ENCODE results near the gene KLHL29. TPM values are rescaled to one million over a fixed set of nuclear protein-coding genes. Genes with fewer than 3 reads are reported as not detected.

KLHL29 gene
- total and polyA plus RNA-seq, 2 experiments from 2014 or later: 1.5 to 6.5 TPM

DNA sequence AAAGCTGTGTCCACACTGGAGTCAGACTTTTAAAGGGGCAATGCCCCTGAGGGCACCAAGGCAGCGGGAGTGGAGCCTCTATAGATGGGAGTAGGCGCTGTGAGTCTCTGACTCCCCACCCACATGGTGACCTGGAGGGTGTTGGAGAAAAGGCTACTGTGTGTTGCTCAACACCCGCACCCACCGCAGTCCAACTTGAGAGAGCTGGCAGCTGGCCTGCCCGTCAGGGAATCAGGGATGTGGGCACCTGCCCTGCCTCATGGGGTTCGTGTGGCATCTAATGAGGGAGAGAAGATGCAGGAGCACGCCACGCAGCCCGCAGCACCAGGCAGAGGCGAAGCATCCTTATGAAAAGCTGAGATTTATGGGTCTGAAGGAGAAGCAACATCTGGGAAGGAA, 84.2 kb downstream of the KLHL29 start:
- Mint-ChIP-seq H3K27ac (no peak overlapping the region), H3K27me3 (ENCODE audit: insufficient read depth, low read depth, poor library complexity) (peaks cover 9% of the 10 kb centered on the region)
- H3K4me3 ChIP-seq: no peak overlapping the region

More for the DNA sequence above, 84.2 kb downstream of the KLHL29 start:
- Histone ChIP-seq H3K9me2 (ENCODE audit: insufficient read depth) (no peaks in the 10 kb centered on the region), H3K27me3 (ENCODE audit: insufficient read depth) (peaks cover 15% of the 10 kb centered on the region), H3K36me3 (ENCODE audit: insufficient read depth) (no peaks in the 10 kb centered on the region; the same call in 1 of the 2 replicates), H3K27ac (ENCODE audit: low read depth) (no peak overlapping the region), H3K4me1 (ENCODE audit: insufficient read depth) (peaks cover 2% of the 10 kb centered on the region), H4K20me1 (replicated peaks; ENCODE audit: insufficient read depth) (no peaks in the 10 kb centered on the region; the same call in 1 of the 2 replicates), H3F3A (replicated peaks; ENCODE audit: low read depth) (no peaks in the 10 kb centered on the region), H3K4me2 (no peak overlapping the region), H3K79me2 (replicated peaks; ENCODE audit: insufficient read depth) (no peaks in the 10 kb centered on the region), H2AFZ (no peak overlapping the region)
- TF ChIP-seq EZH2 (IDR thresholded peaks at IDR 0.05; ENCODE audit: low read depth, unreplicated experiment) (no peak), STAT1 (IDR thresholded peaks at IDR 0.05; ENCODE audit: unreplicated experiment) (no peak), POLR2AphosphoS5 (IDR thresholded peaks at IDR 0.05; ENCODE audit: low read depth) (no peak), ZNF462 (CRISPR knock-in tag; IDR thresholded peaks at IDR 0.05) (no peak), JUNB (IDR thresholded peaks at IDR 0.05; ENCODE audit: unreplicated experiment) (no peak), CREB1 (CRISPR knock-in tag; IDR thresholded peaks at IDR 0.05; ENCODE audit: low read depth) (no peak), ZNF114 (CRISPR knock-in tag; IDR thresholded peaks at IDR 0.05) (no peak), REST (IDR thresholded peaks at IDR 0.05; ENCODE audit: unreplicated experiment) (no peak), CTCF (conservative IDR thresholded peaks at IDR 0.05; ENCODE audit: low read depth in 2 of 2) (no peak)
- TF ChIP-seq, protein P1, sequence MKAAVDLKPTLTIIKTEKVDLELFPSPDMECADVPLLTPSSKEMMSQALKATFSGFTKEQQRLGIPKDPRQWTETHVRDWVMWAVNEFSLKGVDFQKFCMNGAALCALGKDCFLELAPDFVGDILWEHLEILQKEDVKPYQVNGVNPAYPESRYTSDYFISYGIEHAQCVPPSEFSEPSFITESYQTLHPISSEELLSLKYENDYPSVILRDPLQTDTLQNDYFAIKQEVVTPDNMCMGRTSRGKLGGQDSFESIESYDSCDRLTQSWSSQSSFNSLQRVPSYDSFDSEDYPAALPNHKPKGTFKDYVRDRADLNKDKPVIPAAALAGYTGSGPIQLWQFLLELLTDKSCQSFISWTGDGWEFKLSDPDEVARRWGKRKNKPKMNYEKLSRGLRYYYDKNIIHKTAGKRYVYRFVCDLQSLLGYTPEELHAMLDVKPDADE (IDR thresholded peaks at IDR 0.05): no peak
- no peak overlapping the region for H3K4me3 Mint-ChIP-seq
- DNase-seq (ENCODE audit: low spot score) (no peak), ATAC-seq (no peak)
- H3K4me1 Mint-ChIP-seq: peaks cover 3% of the 10 kb centered on the region; the same call in 1 of the 3 replicates
- no peaks in the 10 kb centered on the region for H3K36me3 Mint-ChIP-seq (ENCODE audit: low read depth)
- no peaks in the 10 kb centered on the region; the same call in 2 of the 3 replicates for H3K9me3 Mint-ChIP-seq
